ENCODE results near the gene NUDT1.

NUDT1 gene

DNA sequence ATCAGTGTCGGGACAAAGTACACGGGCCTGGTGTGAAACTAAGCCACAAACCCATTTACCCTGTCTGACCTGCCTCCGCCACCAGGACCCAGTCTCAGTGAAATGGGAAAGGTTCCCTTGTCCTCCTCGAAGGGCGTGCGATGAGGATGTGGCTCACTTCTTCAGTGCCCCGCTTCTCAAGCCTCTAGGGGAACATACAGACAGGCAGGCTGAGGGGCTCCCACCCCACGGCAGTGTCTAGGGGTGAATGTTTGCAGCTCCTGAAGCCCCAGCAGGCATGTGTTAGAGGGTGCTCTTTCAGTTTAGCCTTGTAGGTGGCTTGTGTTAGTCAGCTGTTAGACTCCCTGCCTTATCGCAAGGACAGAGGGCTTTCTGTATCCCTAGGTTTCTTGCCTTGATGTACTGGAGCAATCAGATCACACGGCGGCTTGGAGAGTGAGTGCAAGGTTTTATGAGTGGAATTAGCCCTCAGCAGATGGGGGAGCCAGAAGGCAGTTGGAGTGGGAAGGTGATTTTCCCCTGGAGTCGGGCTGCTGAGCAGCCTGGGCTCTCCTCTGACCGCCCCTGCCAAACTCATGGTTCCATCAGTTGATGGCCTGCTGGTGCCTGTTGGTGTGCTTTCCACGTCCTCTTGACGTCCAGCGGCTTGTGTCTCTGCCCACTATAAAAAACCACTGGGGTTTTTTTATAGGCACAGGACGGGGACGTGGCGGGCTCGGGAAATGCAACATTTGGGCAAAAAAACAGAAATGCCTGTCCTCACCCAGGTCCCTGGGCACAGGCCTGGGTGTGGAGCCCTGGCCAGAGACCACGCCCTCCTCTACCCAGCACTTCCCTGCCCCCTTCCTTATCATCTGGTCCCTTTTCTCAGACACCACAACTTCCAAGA, 759 bp downstream of the NUDT1 start:
- TF ChIP-seq GATA1 (IDR thresholded peaks at IDR 0.05; ENCODE audit: low read depth, low read length) (no peak), POLR2A (IDR thresholded peaks at IDR 0.05; ENCODE audit: low read length) (no peak)
- DNase-seq = peak; percentile 78 to 79

DNA sequence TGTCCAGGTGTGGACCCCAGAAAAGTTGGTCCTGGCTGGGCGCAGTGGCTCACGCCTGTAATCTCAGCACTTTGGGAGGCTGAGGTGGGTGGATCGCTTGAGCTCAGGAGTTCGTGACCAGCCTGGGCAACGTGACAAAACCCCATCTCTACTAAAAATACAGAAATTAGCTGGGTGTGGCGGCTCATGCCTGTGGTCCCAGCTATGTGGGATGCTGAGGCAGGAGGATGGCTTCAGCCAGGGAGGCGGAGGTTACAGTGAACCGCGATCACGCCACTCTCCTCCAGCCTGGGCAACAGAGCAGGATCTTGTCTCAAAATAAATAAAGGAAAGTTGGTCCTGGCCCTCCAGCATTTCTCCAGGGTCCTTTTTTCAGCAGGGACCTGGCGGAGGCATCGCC, 1.4 kb downstream of the NUDT1 start:
- TF ChIP-seq GATA1 (IDR thresholded peaks at IDR 0.05; ENCODE audit: low read depth, low read length) (no peak), POLR2A (IDR thresholded peaks at IDR 0.05; ENCODE audit: low read length) (no peak)
- DNase-seq = no peak

DNA sequence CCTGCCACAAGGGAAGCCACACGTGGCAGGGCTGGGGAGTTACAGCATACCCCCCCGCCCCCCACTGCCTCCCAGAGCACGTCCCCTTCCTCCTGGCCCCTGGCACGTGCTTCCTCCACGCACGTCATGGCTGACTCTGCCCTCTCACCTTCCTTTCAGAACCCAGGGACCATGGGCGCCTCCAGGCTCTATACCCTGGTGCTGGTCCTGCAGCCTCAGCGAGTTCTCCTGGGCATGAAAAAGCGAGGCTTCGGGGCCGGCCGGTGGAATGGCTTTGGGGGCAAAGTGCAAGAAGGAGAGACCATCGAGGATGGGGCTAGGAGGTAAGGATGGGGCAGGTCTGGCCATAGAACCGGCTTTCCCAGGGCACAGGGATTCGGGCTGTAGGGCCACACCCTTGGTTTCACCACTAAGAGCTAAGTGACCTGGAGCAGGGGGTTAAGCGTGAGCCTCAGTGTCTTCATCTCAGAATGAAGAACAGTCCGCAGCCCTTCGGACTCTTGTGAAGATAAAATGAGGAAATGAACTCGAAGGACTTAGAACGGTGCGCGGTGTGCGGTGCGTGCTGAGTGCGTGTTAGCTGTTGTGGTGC, 2.5 kb downstream of the NUDT1 start:
- TF ChIP-seq POLR2A (IDR thresholded peaks at IDR 0.05; ENCODE audit: low read length) (no peak), GATA1 (IDR thresholded peaks at IDR 0.05; ENCODE audit: low read depth, low read length) (no peak)
- no peak for DNase-seq

DNA sequence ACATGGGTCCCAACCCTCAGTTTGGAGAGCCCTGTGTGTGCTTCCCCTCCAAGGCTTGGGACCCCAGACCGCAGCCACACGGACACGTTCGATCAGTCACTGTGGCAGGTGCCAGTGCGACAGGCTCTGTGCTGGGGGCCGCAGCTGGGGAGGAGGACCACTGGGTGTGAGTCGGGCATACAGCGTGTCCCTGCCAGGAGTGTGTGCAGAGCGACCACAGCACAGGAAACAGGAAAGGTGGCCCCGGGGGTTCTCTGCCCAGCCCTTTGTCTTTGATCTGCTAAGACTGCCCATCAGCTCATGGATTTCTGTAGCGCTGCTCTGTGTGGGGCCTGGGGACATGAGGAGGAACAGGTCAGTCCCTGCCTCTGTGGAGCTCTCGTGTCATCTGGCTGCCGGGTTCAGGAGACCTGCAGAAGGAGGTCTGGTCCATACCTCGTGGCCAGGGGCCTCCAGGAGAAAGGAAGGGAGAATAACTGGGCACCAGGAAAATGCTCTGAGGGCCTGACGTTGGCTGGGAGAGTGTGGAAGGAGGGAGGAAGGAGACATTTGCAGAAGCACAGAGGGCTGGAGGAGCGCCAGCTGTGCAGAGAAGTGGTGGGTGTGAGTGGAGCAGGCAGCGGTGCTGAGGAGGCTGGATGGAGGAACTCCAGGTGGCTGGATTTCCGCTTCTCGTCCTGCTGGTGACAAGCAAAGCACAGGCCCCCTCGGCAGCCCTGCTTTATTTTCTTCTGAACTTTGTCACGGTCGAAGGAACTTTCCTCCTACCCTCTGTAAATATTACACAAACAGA, 4.1 kb downstream of the NUDT1 start:
- no peak for DNase-seq
- TF ChIP-seq GATA1 (IDR thresholded peaks at IDR 0.05; ENCODE audit: low read depth, low read length) (no peak), POLR2A (IDR thresholded peaks at IDR 0.05; ENCODE audit: low read length) (no peak)

DNA sequence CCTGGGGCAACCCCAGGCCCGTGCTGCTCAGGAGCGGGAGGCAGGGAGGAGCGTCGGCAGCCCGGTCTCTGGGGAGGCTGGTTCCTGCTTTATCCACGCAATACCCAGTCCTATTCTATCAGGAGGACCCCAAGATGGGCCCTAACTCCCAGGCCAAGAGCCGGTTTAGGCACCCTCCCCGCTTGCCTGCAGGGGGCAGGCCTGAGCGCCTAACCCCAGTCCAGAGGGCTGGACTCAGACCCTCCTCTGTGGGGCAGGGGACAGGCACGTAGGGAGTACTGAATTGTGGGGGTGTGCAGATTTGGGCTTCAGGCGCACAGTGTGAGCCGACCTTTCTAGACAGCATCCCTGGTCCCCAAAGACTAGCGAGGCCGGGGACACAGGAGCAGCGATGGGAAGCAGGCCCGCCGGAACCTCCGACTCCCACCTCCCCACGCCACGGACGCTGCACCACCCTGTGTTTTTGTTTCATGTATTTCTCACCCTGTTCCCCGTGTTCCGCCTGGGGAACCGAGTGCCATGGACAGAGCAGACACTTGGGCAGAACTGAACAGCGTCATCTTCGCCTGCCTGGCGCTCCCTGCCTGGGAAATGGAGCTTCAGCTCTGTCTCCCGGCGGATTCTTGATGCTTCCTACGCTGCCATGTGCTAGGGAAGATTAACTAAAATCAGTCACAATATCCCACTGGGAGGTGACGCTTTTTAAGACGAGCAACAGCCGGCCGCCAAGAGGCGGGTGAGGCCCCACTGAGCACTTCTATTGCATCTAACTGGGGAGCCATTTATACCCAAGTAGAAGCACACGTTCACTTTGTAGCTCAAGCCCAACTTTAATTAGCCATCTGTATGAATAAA, 5.3 kb downstream of the NUDT1 start:
- no peak for TF ChIP-seq POLR2A (IDR thresholded peaks at IDR 0.05; ENCODE audit: low read length)
- TF ChIP-seq GATA1 (IDR thresholded peaks at IDR 0.05; ENCODE audit: low read depth, low read length) = no peak
- peak; percentile 34 to 57 for DNase-seq

DNA sequence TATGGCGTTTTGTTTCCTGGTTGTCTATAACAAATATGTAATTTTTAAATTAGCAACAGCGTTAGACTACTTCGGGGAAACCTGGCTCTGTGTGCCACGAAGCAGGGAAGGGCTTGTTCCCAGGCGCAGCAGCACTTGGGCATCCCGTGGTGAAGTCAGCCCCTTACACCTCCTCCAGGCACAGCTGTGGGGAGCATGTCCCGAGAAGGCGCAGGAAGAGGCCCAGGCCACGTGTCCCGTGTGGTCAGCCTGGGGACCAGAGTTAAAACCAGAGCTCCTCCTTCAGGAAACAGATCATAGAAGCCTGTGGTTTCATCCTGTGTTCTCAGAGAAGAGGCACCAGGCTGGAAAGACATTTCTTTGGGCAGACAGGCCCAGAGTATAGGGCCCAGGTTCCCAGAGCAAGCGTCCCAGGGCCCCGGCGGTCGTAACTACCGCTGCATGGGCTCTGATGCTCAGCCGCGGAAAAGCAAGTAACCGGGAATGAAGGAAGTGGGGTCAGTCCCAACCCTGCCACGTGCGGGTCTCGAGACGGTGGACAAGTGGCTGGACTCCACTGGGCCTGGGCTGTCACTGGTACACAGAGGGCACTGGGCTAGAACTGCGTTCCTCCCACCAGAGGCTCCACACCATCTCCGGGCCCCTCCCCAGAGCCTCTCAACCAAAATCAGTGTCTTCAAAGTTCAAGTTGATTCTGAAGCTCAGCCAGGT, 7.1 kb downstream of the NUDT1 start:
- TF ChIP-seq POLR2A (IDR thresholded peaks at IDR 0.05; ENCODE audit: low read length) (no peak), GATA1 (IDR thresholded peaks at IDR 0.05; ENCODE audit: low read depth, low read length) (no peak)
- DNase-seq = peak in 1 of 2 experiments; percentile 16

DNA sequence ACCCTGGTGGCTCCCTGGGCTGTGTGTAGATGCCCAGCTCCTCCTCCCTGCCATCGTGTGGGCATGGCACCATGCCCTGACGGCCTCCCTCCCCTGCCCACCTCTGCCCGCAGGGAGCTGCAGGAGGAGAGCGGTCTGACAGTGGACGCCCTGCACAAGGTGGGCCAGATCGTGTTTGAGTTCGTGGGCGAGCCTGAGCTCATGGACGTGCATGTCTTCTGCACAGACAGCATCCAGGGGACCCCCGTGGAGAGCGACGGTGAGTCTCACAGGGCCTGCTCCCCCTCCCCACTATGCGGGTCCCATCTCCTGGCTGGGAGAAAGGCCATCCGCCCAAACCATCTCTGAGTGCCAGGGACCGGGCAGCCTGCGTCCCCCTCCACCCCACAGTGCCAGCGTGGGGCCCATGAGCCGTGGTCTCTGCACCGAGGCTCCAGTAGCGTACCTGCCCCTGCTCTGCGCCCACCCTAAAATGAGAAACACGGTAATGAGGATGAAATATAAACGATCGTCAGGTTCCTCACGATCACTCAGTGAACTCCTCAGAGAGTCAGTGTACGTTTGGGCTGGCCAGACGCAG, 7.8 kb downstream of the NUDT1 start:
- no peak for DNase-seq
- TF ChIP-seq GATA1 (IDR thresholded peaks at IDR 0.05; ENCODE audit: low read depth, low read length) = no peak
- no peak for TF ChIP-seq POLR2A (IDR thresholded peaks at IDR 0.05; ENCODE audit: low read length)

DNA sequence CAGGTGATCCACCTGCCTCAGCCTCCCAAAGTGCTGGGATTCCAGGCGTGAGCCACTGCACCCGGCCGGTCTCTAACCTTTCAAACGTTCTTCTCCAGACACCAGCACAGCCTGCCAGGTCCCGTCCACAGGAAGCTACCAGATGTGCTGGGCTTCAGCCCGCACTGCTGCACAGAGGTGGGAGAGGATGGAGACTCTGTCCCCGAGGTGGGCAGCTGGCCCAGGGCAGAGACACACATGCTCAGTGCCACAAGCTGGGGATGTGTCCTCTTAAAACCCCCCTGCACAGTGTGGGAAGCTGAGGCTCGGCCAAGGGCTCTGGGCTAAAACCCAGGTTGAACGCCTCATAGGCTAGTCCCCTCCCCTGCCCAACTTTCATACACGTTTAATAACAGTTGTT, 9.4 kb downstream of the NUDT1 start:
- no peak for DNase-seq
- TF ChIP-seq GATA1 (IDR thresholded peaks at IDR 0.05; ENCODE audit: low read depth, low read length) = no peak
- TF ChIP-seq POLR2A (IDR thresholded peaks at IDR 0.05; ENCODE audit: low read length) = no peak

DNA sequence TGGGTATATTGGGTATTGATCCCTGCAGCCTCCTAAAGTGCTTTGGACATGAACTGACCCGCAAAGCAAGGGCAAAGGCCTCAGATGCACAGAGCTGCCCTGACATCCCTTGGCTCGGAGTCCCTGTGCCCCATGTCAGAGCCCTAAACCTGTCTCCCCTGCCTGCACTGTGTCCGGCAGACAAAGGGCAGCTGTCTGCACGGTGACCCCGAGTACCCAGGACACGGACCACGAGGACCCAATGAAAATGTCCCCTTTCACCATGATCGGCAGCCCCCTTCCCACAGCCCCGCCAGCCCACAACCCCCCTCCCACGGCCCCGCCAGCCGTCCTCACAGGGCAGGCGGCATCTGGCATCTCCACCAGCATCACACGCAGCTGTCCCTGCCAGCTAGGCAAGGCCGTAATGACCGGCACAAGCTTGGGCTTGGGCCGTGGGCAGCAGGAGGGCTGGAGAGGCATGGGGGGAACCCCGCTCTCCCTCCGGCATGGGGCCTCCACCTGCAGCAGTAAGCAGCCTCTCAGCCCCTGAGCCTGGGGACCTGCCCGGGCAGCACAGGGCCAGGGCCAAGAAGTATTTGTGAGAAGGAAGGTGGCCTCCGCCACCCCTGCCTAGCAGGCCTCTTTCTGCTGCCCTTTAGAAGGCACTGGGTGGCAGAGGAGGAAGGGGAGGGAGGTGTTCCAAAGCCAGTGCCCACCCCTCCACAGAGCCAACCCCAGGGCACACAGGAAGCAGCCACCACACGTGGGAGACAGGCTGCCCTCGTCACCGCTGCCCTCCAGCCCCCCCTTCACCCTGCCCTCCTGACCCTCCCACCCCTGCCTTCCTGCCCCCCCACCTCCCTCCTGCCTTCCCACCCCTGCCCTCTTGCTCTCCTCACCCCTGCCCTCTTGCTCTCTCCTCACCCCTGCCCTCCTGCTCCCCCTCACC, 10.1 kb downstream of the NUDT1 start:
- no peak for DNase-seq
- no peak for TF ChIP-seq GATA1 (IDR thresholded peaks at IDR 0.05; ENCODE audit: low read depth, low read length)
- TF ChIP-seq POLR2A (IDR thresholded peaks at IDR 0.05; ENCODE audit: low read length) = no peak

DNA sequence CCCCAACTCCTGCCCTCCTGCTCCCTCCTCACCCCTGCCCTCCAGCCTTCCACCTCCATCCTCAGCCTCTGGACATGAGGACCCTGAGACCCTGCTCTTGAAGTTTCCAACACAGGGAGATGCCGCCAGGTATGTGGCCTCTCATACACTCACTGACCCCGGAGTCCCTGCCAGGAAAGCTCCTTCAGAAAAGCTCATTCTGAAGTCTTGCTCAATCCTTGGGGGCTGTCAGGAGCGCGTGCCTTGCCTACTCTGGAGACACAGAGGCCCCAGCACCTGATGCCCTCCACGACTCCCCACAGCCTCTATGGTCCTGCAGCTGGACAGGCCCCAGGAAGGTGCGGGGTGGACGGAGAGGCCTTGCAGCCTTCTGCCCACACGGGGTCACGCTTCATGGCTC, 11.0 kb downstream of the NUDT1 start:
- TF ChIP-seq POLR2A (IDR thresholded peaks at IDR 0.05; ENCODE audit: low read length) (no peak), GATA1 (IDR thresholded peaks at IDR 0.05; ENCODE audit: low read depth, low read length) (no peak)
- DNase-seq = no peak

DNA sequence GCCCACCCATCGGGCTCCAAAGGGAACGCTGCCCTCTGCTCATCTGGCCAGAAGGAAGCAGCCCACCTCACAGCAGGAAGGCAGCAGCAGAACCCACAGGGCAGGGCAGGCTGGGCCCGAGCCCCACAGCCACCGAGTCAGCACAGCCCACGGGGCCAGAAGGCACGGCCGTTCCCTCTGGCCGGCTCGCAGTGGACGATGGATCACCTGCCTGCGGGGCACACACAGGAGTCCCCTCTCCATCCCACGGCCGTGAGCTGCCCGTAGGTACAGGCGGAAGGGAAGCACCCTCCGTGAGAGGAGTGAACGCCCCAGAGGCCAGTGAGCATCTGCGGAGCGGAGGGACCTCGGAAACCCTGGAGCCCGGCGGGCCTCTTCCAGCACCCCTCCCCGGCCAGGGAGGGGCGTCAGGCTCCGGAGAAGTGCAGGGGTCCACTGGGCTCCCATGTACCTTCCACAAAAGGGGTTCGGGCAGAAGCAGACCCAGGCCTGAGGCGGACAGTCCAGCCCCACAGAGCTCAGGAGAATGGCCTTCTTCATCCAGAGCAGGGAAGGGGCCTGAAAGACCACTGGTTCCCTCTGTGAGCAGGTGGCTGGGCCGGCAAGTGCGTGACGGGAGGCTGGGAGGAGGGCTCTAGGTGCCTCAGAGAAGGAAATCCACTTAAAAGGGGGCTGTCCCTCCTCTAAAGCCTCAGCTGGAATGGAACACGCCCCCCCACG, 11.7 kb downstream of the NUDT1 start:
- TF ChIP-seq GATA1 (IDR thresholded peaks at IDR 0.05; ENCODE audit: low read depth, low read length) (no peak), POLR2A (IDR thresholded peaks at IDR 0.05; ENCODE audit: low read length) (no peak)
- no peak for DNase-seq
